Measurements from ENCODE around the gene CCDC148.

- no peak for TF ChIP-seq CTCF (IDR thresholded peaks at IDR 0.05; ENCODE audit: low read depth, low read length, missing input control)
- no peak for TF ChIP-seq HNF4G (IDR thresholded peaks at IDR 0.05)
Observed at GRCh38 chr2:158346032-158346431, 110.5 kb downstream of the CCDC148 start.
